A172 (cell line): Measurements from ENCODE around the gene CRB2. TPM values are rescaled to one million over a fixed set of nuclear protein-coding genes. Genes with fewer than 3 reads are reported as not detected.

Experiments used
- DNase-seq: peaks from one replicate; pipeline ENCODE4 v3.0.0-alpha.2; 2015; ENCODE audit warnings: low spot score
- total RNA-seq: library from RNA; depleted of rRNA; stranded (reverse); fragments of >200 nt; shearing (Covaris generic); gene quantifications from 2 replicates; pipeline ENCODE4 v1.2.3, GENCODE V29; 2014

CRB2 gene
- total RNA-seq, 1 experiment from 2014 or later = 0.26 TPM

- no peak for DNase-seq
Measured at GRCh38 chr9:123402981-123403509, 47.0 kb downstream of the CRB2 start.

GRCh38 chr9:123406016-123406415 lies 50.0 kb downstream of the CRB2 start:
- DNase-seq = no peak

- no peak for DNase-seq
Measured at GRCh38 chr9:123406691-123407216, 50.8 kb downstream of the CRB2 start.

- no peak for DNase-seq
Measured at GRCh38 chr9:123407217-123407851, 51.3 kb downstream of the CRB2 start.

- DNase-seq = no peak
Measured at GRCh38 chr9:123408313-123409262, 52.6 kb downstream of the CRB2 start.

GRCh38 chr9:123410281-123410910 lies 54.4 kb downstream of the CRB2 start:
- DNase-seq = no peak

GRCh38 chr9:123411191-123411590 lies 55.2 kb downstream of the CRB2 start:
- no peak for DNase-seq

- no peak for DNase-seq
Measured at GRCh38 chr9:123411636-123412035, 55.6 kb downstream of the CRB2 start.

GRCh38 chr9:123412171-123412820 lies 56.3 kb downstream of the CRB2 start:
- DNase-seq = no peak

GRCh38 chr9:123414204-123414603 lies 58.2 kb downstream of the CRB2 start:
- DNase-seq = no peak

GRCh38 chr9:123414936-123415930 lies 59.2 kb downstream of the CRB2 start:
- DNase-seq = no peak

GRCh38 chr9:123416176-123416575 lies 60.2 kb downstream of the CRB2 start:
- DNase-seq = no peak

- no peak for DNase-seq
Measured at GRCh38 chr9:123417289-123418051, 61.5 kb downstream of the CRB2 start.

- no peak for DNase-seq
Measured at GRCh38 chr9:123418052-123418430, 62.0 kb downstream of the CRB2 start.

GRCh38 chr9:123418506-123418905 lies 62.5 kb downstream of the CRB2 start:
- no peak for DNase-seq

- no peak for DNase-seq
Measured at GRCh38 chr9:123419091-123419490, 63.1 kb downstream of the CRB2 start.

GRCh38 chr9:123419721-123420591 lies 64.0 kb downstream of the CRB2 start:
- DNase-seq = no peak

- DNase-seq = no peak
Measured at GRCh38 chr9:123420592-123421111, 64.7 kb downstream of the CRB2 start.
